ENCODE measurements around the gene TTC7B. TPM values are rescaled to one million over a fixed set of nuclear protein-coding genes. Genes with fewer than 3 reads are reported as not detected.
"Not testable (repeated sequence)": the region's sequence is repeated elsewhere in the genome, so short reads cannot be mapped to it uniquely, and the experiment has no call there.

The TTC7B gene
- polyA plus RNA-seq (2013, experiment 1 of 4) = 27.9 TPM
- 27.8 TPM for polyA plus RNA-seq (2013, experiment 2 of 4)
- polyA plus RNA-seq (2013, experiment 3 of 4) = 30.2 TPM
- polyA plus RNA-seq (2013, experiment 4 of 4) = 32.3 TPM

- 1% methylated on average over 111 of the region's 111 CpGs for WGBS, 2 experiments
- no peaks in the 10 kb centered on the region for H3K36me3 ChIP-seq (ENCODE audit: control insufficient read depth, insufficient read depth, low read length)
- peaks cover 15% of the 10 kb centered on the region for H3K27me3 ChIP-seq (ENCODE audit: control insufficient read depth, insufficient read depth, low read length, poor library complexity, severe bottlenecking)
- peak within 1 kb of the TSS; percentile 50 for H3K4me3 ChIP-seq (ENCODE audit: insufficient read depth, low read depth, low read length)
- no peaks in the 10 kb centered on the region for H3K9me3 ChIP-seq (ENCODE audit: control insufficient read depth, low read length)
- H3K4me1 ChIP-seq (ENCODE audit: control insufficient read depth, insufficient read depth, low read length) = peaks cover 16% of the 10 kb centered on the region
- no peak within 1 kb of the TSS for H3K27ac ChIP-seq (ENCODE audit: insufficient read depth, low read depth, low read length, poor library complexity, severe bottlenecking)
Measured at GRCh38 chr14:90815822-90816662, at the start of gene TTC7B. TTC7B (minus strand) TSS chr14:90816430; CDS start chr14:90816295, 135 bp downstream.

GRCh38 chr14:90864741-90865140 is 48.5 kb upstream of the TTC7B start:
- no peaks in the 10 kb centered on the region for H3K36me3 ChIP-seq (ENCODE audit: control insufficient read depth, insufficient read depth, low read length)
- H3K9me3 ChIP-seq (ENCODE audit: control insufficient read depth, low read length) = no peaks in the 10 kb centered on the region
- H3K27me3 ChIP-seq (ENCODE audit: control insufficient read depth, insufficient read depth, low read length, poor library complexity, severe bottlenecking) = no peaks in the 10 kb centered on the region
- no peak overlapping the region for H3K27ac ChIP-seq (ENCODE audit: insufficient read depth, low read depth, low read length, poor library complexity, severe bottlenecking)
- no peak overlapping the region for H3K4me3 ChIP-seq (ENCODE audit: insufficient read depth, low read depth, low read length)
- 89 to 93% methylated on average over 2 of the region's 2 CpGs for WGBS, 2 experiments
- no peaks in the 10 kb centered on the region for H3K4me1 ChIP-seq (ENCODE audit: control insufficient read depth, insufficient read depth, low read length)

- H3K4me1 ChIP-seq (ENCODE audit: control insufficient read depth, insufficient read depth, low read length) = no peaks in the 10 kb centered on the region
- H3K9me3 ChIP-seq (ENCODE audit: control insufficient read depth, low read length) = no peaks in the 10 kb centered on the region
- H3K4me3 ChIP-seq (ENCODE audit: insufficient read depth, low read depth, low read length) = no peak overlapping the region
- H3K27me3 ChIP-seq (ENCODE audit: control insufficient read depth, insufficient read depth, low read length, poor library complexity, severe bottlenecking) = no peaks in the 10 kb centered on the region
- 93 to 94% methylated on average over 5 of the region's 5 CpGs for WGBS, 2 experiments
- no peak overlapping the region for H3K27ac ChIP-seq (ENCODE audit: insufficient read depth, low read depth, low read length, poor library complexity, severe bottlenecking)
- no peaks in the 10 kb centered on the region for H3K36me3 ChIP-seq (ENCODE audit: control insufficient read depth, insufficient read depth, low read length)
Measured at GRCh38 chr14:90858511-90858910, 42.3 kb upstream of the TTC7B start.

GRCh38 chr14:90857866-90858265 is 41.6 kb upstream of the TTC7B start:
- Histone ChIP-seq H3K27me3 (ENCODE audit: control insufficient read depth, insufficient read depth, low read length, poor library complexity, severe bottlenecking) (no peaks in the 10 kb centered on the region), H3K27ac (ENCODE audit: insufficient read depth, low read depth, low read length, poor library complexity, severe bottlenecking) (no peak overlapping the region), H3K9me3 (ENCODE audit: control insufficient read depth, low read length) (no peaks in the 10 kb centered on the region), H3K4me1 (ENCODE audit: control insufficient read depth, insufficient read depth, low read length) (no peaks in the 10 kb centered on the region), H3K4me3 (ENCODE audit: insufficient read depth, low read depth, low read length) (no peak overlapping the region), H3K36me3 (ENCODE audit: control insufficient read depth, insufficient read depth, low read length) (no peaks in the 10 kb centered on the region)
- 96 to 97% methylated on average over 6 of the region's 6 CpGs for WGBS, 2 experiments

- not testable (repeated sequence) for H3K36me3 ChIP-seq (ENCODE audit: control insufficient read depth, insufficient read depth, low read length); H3K27ac ChIP-seq (ENCODE audit: insufficient read depth, low read depth, low read length, poor library complexity, severe bottlenecking); H3K9me3 ChIP-seq (ENCODE audit: control insufficient read depth, low read length); H3K27me3 ChIP-seq (ENCODE audit: control insufficient read depth, insufficient read depth, low read length, poor library complexity, severe bottlenecking); H3K4me3 ChIP-seq (ENCODE audit: insufficient read depth, low read depth, low read length); H3K4me1 ChIP-seq (ENCODE audit: control insufficient read depth, insufficient read depth, low read length)
- WGBS, 2 experiments = 86 to 94% methylated on average over 5 of the region's 5 CpGs
Measured at GRCh38 chr14:90856115-90856514, 39.9 kb upstream of the TTC7B start.

GRCh38 chr14:90853116-90853515 is 36.9 kb upstream of the TTC7B start:
- no peaks in the 10 kb centered on the region for H3K9me3 ChIP-seq (ENCODE audit: control insufficient read depth, low read length)
- H3K27ac ChIP-seq (ENCODE audit: insufficient read depth, low read depth, low read length, poor library complexity, severe bottlenecking) = no peak overlapping the region
- no peaks in the 10 kb centered on the region for H3K4me1 ChIP-seq (ENCODE audit: control insufficient read depth, insufficient read depth, low read length)
- no peaks in the 10 kb centered on the region for H3K36me3 ChIP-seq (ENCODE audit: control insufficient read depth, insufficient read depth, low read length)
- H3K4me3 ChIP-seq (ENCODE audit: insufficient read depth, low read depth, low read length) = no peak overlapping the region
- no peaks in the 10 kb centered on the region for H3K27me3 ChIP-seq (ENCODE audit: control insufficient read depth, insufficient read depth, low read length, poor library complexity, severe bottlenecking)

- H3K27me3 ChIP-seq (ENCODE audit: control insufficient read depth, insufficient read depth, low read length, poor library complexity, severe bottlenecking) = no peaks in the 10 kb centered on the region
- no peak overlapping the region for H3K27ac ChIP-seq (ENCODE audit: insufficient read depth, low read depth, low read length, poor library complexity, severe bottlenecking)
- no peaks in the 10 kb centered on the region for H3K36me3 ChIP-seq (ENCODE audit: control insufficient read depth, insufficient read depth, low read length)
- no peaks in the 10 kb centered on the region for H3K4me1 ChIP-seq (ENCODE audit: control insufficient read depth, insufficient read depth, low read length)
- H3K4me3 ChIP-seq (ENCODE audit: insufficient read depth, low read depth, low read length) = no peak overlapping the region
- H3K9me3 ChIP-seq (ENCODE audit: control insufficient read depth, low read length) = no peaks in the 10 kb centered on the region
- 84 to 96% methylated on average over 2 to 3 of the region's 5 CpGs for WGBS, 2 experiments
Measured at GRCh38 chr14:90851327-90852036, 35.3 kb upstream of the TTC7B start.

- Histone ChIP-seq H3K36me3 (ENCODE audit: control insufficient read depth, insufficient read depth, low read length) (no peaks in the 10 kb centered on the region), H3K27me3 (ENCODE audit: control insufficient read depth, insufficient read depth, low read length, poor library complexity, severe bottlenecking) (no peaks in the 10 kb centered on the region), H3K4me3 (ENCODE audit: insufficient read depth, low read depth, low read length) (no peak overlapping the region), H3K4me1 (ENCODE audit: control insufficient read depth, insufficient read depth, low read length) (no peaks in the 10 kb centered on the region), H3K9me3 (ENCODE audit: control insufficient read depth, low read length) (no peaks in the 10 kb centered on the region), H3K27ac (ENCODE audit: insufficient read depth, low read depth, low read length, poor library complexity, severe bottlenecking) (peak overlapping the region; percentile 44)
- 82 to 84% methylated on average over 3 of the region's 3 CpGs for WGBS, 2 experiments
Measured at GRCh38 chr14:90850487-90850886, 34.3 kb upstream of the TTC7B start.

- H3K36me3 ChIP-seq (ENCODE audit: control insufficient read depth, insufficient read depth, low read length) = no peaks in the 10 kb centered on the region
- no peaks in the 10 kb centered on the region for H3K9me3 ChIP-seq (ENCODE audit: control insufficient read depth, low read length)
- no peak overlapping the region for H3K4me3 ChIP-seq (ENCODE audit: insufficient read depth, low read depth, low read length)
- no peaks in the 10 kb centered on the region for H3K4me1 ChIP-seq (ENCODE audit: control insufficient read depth, insufficient read depth, low read length)
- WGBS, 2 experiments = 87 to 94% methylated on average over 6 to 7 of the region's 7 CpGs
- no peaks in the 10 kb centered on the region for H3K27me3 ChIP-seq (ENCODE audit: control insufficient read depth, insufficient read depth, low read length, poor library complexity, severe bottlenecking)
- H3K27ac ChIP-seq (ENCODE audit: insufficient read depth, low read depth, low read length, poor library complexity, severe bottlenecking) = no peak overlapping the region
Measured at GRCh38 chr14:90849787-90850444, 33.7 kb upstream of the TTC7B start.
